Panc1 (cell line): ENCODE results near the gene FAP. TPM values are rescaled to one million over a fixed set of nuclear protein-coding genes. Genes with fewer than 3 reads are reported as not detected.

Experiments used
- ATAC-seq: fragments of 200-7000 bp; cut with Tn5 transposase; 2 replicates; pipeline ENCODE4 v1.9.1; 2020; ENCODE audit warnings: mild to moderate bottlenecking, moderate library complexity
- BruUV-seq: library from RNA; stranded (reverse); fragments of 400-500 nt; replicated peaks from 2 replicates; lab custom pipeline; 2021; lab: Mats Ljungman, UMichigan
- CTCF ChIA-PET: fragments of 300-600 bp; sonication (Branson Sonifier 250); formaldehyde crosslinking; loops from one replicate; lab custom pipeline; 2022; ENCODE audit warnings: antibody characterized with exemption; lab: Charles Lee
- POLR2A ChIA-PET: fragments of 300-600 bp; sonication (Branson Sonifier 250); formaldehyde crosslinking; loops from one replicate; lab custom pipeline; 2022; ENCODE audit warnings: antibody characterized with exemption; lab: Charles Lee
- DNase-seq: peaks from one replicate; pipeline ENCODE4 v3.0.0-alpha.2; 2010; ENCODE audit warnings: low read depth, low spot score
- H3K27ac ChIP-seq: 2 replicates; pipeline ENCODE4 v1.5.1; 2011; ENCODE audit warnings: mild to moderate bottlenecking, low read length, inconsistent platforms
- H3K27me3 ChIP-seq: fragments of 200-500 bp; sonication (Bioruptor generic); 2 replicates; pipeline ENCODE4 v1.6.0; 2014; ENCODE audit warnings: low read length, inconsistent platforms; ENCODE audit not compliant: control insufficient read depth, insufficient read depth
- H3K36me3 ChIP-seq: fragments of 200-500 bp; sonication (Bioruptor generic); 2 replicates; pipeline ENCODE4 v1.5.1; 2014; ENCODE audit warnings: inconsistent platforms, mild to moderate bottlenecking, low read length, moderate library complexity; ENCODE audit not compliant: control insufficient read depth, insufficient read depth
- H3K4me1 ChIP-seq: 2 replicates; pipeline ENCODE4 v1.5.1; 2011; ENCODE audit warnings: inconsistent platforms, mild to moderate bottlenecking, low read length, moderate library complexity; ENCODE audit not compliant: control insufficient read depth, insufficient read depth
- H3K4me3 ChIP-seq, 2 experiments: 2 replicates each; pipeline ENCODE4 v1.5.1; 2011 to 2012; ENCODE audit warnings: low read depth in 2 of 2, low read length in 2 of 2, mild to moderate bottlenecking in 2 of 2, inconsistent platforms in 1 of 2, moderate library complexity in 1 of 2
- H3K9me3 ChIP-seq: fragments of 200-500 bp; sonication (Bioruptor generic); 2 replicates; pipeline ENCODE4 v1.5.1; 2014; ENCODE audit warnings: low read depth, mild to moderate bottlenecking, inconsistent platforms, low read length, moderate library complexity; ENCODE audit not compliant: control insufficient read depth, insufficient read depth
- CTCF ChIP-seq: fragments of 450-650 bp; IDR thresholded peaks from 2 replicates; pipeline ENCODE4 v1.5.1; 2017; ENCODE audit warnings: mild to moderate bottlenecking
- POLR2AphosphoS5 ChIP-seq: IDR thresholded peaks from 2 replicates; pipeline ENCODE4 v1.6.1; 2012; ENCODE audit warnings: mild to moderate bottlenecking, low read depth, low read length, moderate library complexity
- REST ChIP-seq, 2 experiments: IDR thresholded peaks; 2 replicates each; pipeline ENCODE4 v1.6.1; 2011 to 2012; ENCODE audit warnings: low read depth in 2 of 2, control low read depth in 1 of 2, low read length in 1 of 2, mild to moderate bottlenecking in 1 of 2, moderate library complexity in 1 of 2; ENCODE audit not compliant: insufficient read depth in 1 of 2
- SIN3A ChIP-seq: IDR thresholded peaks from 2 replicates; pipeline ENCODE4 v1.6.1; 2012; ENCODE audit warnings: low read depth, mild to moderate bottlenecking, low read length, moderate library complexity, borderline replicate concordance; ENCODE audit not compliant: insufficient read depth
- TCF7L2 ChIP-seq: IDR thresholded peaks from 2 replicates; pipeline ENCODE4 v1.6.1; 2011; ENCODE audit warnings: mild to moderate bottlenecking, low read depth, low read length, inconsistent platforms
- in situ Hi-C: cut with HindIII; loops from 2 replicates; pipeline ENCODE4 v1.10.0; 2016; ENCODE audit warnings: low sequenced_read_pairs, low pct_unique_long_range_greater_than_20kb
- intact Hi-C: fragments of 100-400 bp; cut with micrococcal nuclease; formaldehyde crosslinking; loops from one replicate; pipeline ENCODE4 v1.10.0; 2022; ENCODE audit not compliant: unreplicated experiment
- total RNA-seq: library from RNA; stranded (reverse); gene quantifications from one replicate; pipeline ENCODE4 v1.2.1, GENCODE V29; 2021; ENCODE audit not compliant: unreplicated experiment

The FAP gene
- total RNA-seq, 1 experiment from 2014 or later, result not detected

DNA sequence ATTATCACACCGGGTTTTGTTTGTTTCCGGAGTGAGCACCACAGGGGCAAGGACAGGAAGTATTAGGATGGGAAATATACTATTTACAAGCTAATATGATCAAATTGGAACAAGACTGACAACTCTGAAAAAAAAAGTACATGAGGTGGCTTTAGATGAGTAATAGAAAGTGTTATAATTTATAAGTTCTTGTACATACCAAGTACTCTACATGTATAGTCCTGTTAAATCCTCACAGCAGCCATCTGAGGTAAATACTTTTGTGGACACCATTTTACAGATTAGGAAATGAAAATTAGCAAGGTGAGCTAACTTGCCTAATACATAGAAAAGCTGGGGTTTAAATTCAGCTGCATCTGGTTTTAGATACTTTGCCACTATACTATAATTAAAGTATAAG lies 11.2 kb downstream of the FAP start:
- BruUV-seq, result no TSS peak
- in situ Hi-C loops, result no loop called here
- no peak for TF ChIP-seq POLR2AphosphoS5
- TF ChIP-seq SIN3A, result no peak
- TF ChIP-seq TCF7L2, result no peak
- TF ChIP-seq REST (IDR thresholded peaks at IDR 0.05; ENCODE audit: insufficient read depth in 1 of 2, low read depth in 2 of 2, low read length in 1 of 2), result no peak
- no peak for TF ChIP-seq CTCF
- CTCF ChIA-PET, result no interaction called here
- no peaks in the 10 kb centered on the region for H3K4me1 ChIP-seq
- POLR2A ChIA-PET, result no interaction called here
- H3K9me3 ChIP-seq, result no peaks in the 10 kb centered on the region
- no peak for ATAC-seq
- no peaks in the 10 kb centered on the region; the same call in 1 of the 2 replicates for H3K36me3 ChIP-seq
- H3K27me3 ChIP-seq, result no peaks in the 10 kb centered on the region
- no peak overlapping the region for H3K4me3 ChIP-seq
- intact Hi-C loops, result no loop called here
- DNase-seq, result no peak
- no peak overlapping the region for H3K27ac ChIP-seq

GRCh38 chr2:162230761-162231160 lies 12.5 kb downstream of the FAP start:
- ATAC-seq (no peak), DNase-seq (no peak)
- TF ChIP-seq REST (IDR thresholded peaks at IDR 0.05; ENCODE audit: insufficient read depth in 1 of 2, low read depth in 2 of 2, low read length in 1 of 2) (no peak), POLR2AphosphoS5 (no peak), TCF7L2 (no peak), CTCF (no peak), SIN3A (no peak)
- Histone ChIP-seq H3K27ac (no peak overlapping the region), H3K4me3 (no peak overlapping the region), H3K4me1 (no peaks in the 10 kb centered on the region), H3K27me3 (no peaks in the 10 kb centered on the region), H3K9me3 (no peaks in the 10 kb centered on the region), H3K36me3 (no peaks in the 10 kb centered on the region; the same call in 1 of the 2 replicates)
- ChIA-PET CTCF (no interaction called here), POLR2A (no interaction called here)
- intact Hi-C loops, result no loop called here
- BruUV-seq, result no TSS peak
- in situ Hi-C loops, result no loop called here
